Measurements from ENCODE around the gene LEFTY1. TPM values are rescaled to one million over a fixed set of nuclear protein-coding genes. Genes with fewer than 3 reads are reported as not detected.

The LEFTY1 gene
- total and polyA plus RNA-seq, 2 of the 13 experiments (the other 11 are each of a cell fraction or from before 2014, with no cell fraction given), result 0.29 to 0.79 TPM

GRCh38 chr1:225896937-225897549 lies 8.1 kb upstream of the LEFTY1 start (continued):
- TF ChIP-seq RORA (CRISPR knock-in tag; IDR thresholded peaks at IDR 0.05), result no peak
- TF ChIP-seq ZMYM4 (CRISPR knock-in tag; IDR thresholded peaks at IDR 0.05), result peak; percentile 40; the same call in 1 of the 2 replicates
- no peak for TF ChIP-seq NR2C2 (CRISPR knock-in tag; IDR thresholded peaks at IDR 0.05; ENCODE audit: borderline replicate concordance)
- no peak for TF ChIP-seq SALL2 (CRISPR knock-in tag; IDR thresholded peaks at IDR 0.05)
- TF ChIP-seq TIGD3 (CRISPR knock-in tag; IDR thresholded peaks at IDR 0.05; ENCODE audit: borderline replicate concordance), result 0 out of 2 replicates have a peak, but pooled peaks have one; percentile 40
- no peak for TF ChIP-seq ZNF678 (CRISPR knock-in tag; IDR thresholded peaks at IDR 0.05)
- TF ChIP-seq TEAD2 (CRISPR knock-in tag; IDR thresholded peaks at IDR 0.05), result no peak
- no peak for TF ChIP-seq MED8 (CRISPR knock-in tag; IDR thresholded peaks at IDR 0.05; ENCODE audit: insufficient replicate concordance)
- TF ChIP-seq NKX3-1 (CRISPR knock-in tag; IDR thresholded peaks at IDR 0.05), result no peak
- no peak for TF ChIP-seq ZNF513 (CRISPR knock-in tag; conservative IDR thresholded peaks at IDR 0.05)
- TF ChIP-seq TRIM22 (IDR thresholded peaks at IDR 0.05), result no peak
- TF ChIP-seq ZEB1 (IDR thresholded peaks at IDR 0.05; ENCODE audit: insufficient replicate concordance, low read depth), result no peak
- TF ChIP-seq MLLT10 (CRISPR knock-in tag; IDR thresholded peaks at IDR 0.05), result no peak
- no peak for TF ChIP-seq ZNF225 (CRISPR knock-in tag; IDR thresholded peaks at IDR 0.05)
- TF ChIP-seq DMTF1 (CRISPR knock-in tag; IDR thresholded peaks at IDR 0.05), result no peak
- no peak for TF ChIP-seq WIZ (CRISPR knock-in tag; IDR thresholded peaks at IDR 0.05)
- no peak for TF ChIP-seq TCF7L2 (IDR thresholded peaks at IDR 0.05; ENCODE audit: low read depth, low read length)
- no peak for TF ChIP-seq MLXIP (CRISPR knock-in tag; IDR thresholded peaks at IDR 0.05; ENCODE audit: borderline replicate concordance)
- TF ChIP-seq DR1 (CRISPR knock-in tag; IDR thresholded peaks at IDR 0.05), result no peak
- TF ChIP-seq ZNF562 (CRISPR knock-in tag; IDR thresholded peaks at IDR 0.05; ENCODE audit: borderline replicate concordance), result no peak
- TF ChIP-seq ZNF10 (CRISPR knock-in tag; IDR thresholded peaks at IDR 0.05; ENCODE audit: borderline replicate concordance, low read depth), result no peak
